Measurements from ENCODE around the gene ABCC4.

The ABCC4 gene

GRCh38 chr13:95100525-95101433 lies 200.5 kb downstream of the ABCC4 start:
- DNase-seq, result peak; percentile 66

DNA sequence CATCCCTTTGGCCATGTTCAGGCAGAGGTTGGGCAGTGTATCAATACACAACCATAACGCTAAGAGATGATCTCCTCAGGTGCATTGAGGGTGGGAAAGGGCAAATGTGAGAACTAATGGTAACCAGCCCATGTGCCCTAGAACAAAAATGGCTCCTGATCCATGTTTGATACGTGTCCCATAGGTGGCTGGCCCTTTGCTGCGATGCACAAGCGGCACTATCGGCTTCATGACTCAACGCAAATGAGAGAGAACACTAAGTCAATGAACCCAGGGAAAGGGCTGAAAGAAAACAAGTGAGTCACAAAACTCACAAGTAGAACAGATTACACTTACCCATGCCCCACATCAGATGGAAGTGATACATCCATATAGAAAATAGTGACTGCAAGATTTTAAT lies 201.7 kb downstream of the ABCC4 start:
- DNase-seq, result peak; percentile 39

DNA sequence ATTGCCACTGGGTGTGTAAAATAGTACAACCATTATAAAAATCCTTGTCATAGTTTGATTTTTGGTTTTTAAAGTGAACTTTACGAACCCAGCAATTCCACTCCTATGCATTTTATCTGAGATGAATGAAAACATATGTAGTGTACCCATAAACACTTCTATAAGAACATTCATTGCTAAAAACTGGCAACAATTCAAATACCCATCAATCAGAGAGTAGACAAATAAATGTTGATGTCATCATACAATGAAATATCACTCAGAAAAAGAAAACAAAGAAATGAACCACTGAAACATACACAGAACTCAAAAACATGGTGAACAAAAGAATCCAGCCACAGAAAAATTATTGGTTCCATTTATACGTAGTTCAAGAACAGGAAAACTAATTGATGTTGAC lies 202.3 kb downstream of the ABCC4 start:
- DNase-seq, result no peak

- DNase-seq, result no peak
Observed at GRCh38 chr13:95091755-95092154, 209.5 kb downstream of the ABCC4 start.

GRCh38 chr13:95087746-95088305 lies 213.4 kb downstream of the ABCC4 start:
- peak; percentile 27 for DNase-seq

DNA sequence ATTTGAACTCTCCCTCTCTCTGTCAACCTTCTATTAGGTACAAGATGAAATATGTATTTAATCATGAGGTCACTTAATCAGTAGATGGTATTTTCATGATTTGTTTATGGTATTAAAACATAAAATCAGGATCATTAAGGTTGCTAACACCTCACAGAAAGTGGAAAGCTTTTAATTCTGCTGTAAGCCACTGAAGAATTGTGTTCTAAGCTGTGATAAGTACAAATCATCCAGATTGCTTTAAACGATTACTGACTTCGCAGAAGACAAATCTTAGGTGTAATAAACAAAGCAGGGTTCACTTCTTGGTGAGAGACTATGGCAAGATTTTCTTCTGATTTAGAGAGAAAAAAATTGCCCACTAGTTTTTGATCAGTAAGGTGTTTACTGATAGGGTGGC lies 214.5 kb downstream of the ABCC4 start:
- DNase-seq, result no peak

DNA sequence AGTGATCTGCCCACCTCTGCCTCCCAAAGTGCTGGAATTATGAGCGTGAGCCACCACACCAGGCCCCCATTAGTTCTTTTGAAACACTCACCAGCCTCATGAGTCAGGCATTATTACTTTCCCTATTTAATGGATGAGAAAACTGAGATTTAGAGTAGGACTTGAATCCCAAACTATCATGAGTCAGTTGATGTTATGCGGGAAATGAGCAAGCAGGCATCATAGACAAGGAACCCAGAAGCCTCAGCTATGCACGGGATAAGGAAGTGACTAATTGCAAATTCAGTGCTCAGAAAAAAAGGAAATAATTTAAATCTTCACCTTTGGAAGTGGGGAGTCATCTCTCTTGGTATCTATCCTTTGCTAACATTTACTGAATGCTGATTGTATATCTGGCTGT lies 217.5 kb downstream of the ABCC4 start:
- peak; percentile 85 for DNase-seq

DNA sequence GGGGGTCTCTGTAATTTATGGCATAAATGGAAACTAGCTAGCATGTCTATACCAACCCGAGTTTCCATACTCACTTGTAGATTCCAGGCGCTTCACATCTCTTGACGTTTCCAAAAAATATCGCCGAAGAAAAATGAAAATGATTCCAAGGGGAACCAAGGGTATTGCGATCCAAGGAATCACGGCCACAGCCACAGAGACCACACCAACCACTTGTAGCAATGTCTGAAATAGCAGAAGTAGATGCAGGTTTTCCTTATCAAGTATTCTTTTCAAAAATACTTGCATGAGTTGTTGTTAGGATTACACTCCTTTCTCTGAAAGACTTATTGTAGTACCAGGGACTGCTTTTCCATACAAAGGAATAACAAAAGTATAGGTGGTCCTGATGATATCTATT lies 218.2 kb downstream of the ABCC4 start:
- no peak for DNase-seq

DNA sequence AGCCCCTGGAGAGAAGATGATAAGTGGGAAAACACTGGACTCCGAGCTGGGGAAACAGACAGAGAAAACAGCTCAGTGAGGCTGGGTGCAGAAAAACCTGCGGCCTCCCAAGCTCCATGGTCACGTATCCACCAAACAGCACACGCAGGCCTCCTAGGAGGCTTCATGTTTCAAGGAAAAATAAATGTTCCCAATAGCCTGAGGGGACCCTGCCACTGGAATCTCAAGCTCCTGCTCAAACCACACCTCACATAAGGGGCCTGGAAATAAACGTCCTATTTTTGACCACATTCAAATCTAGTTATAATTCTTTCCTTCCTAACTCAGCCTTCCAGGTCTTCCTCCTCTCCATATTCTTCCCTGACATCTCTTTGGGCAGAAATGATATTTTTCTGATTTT lies 225.7 kb downstream of the ABCC4 start:
- DNase-seq, result no peak

GRCh38 chr13:95074820-95075219 lies 226.4 kb downstream of the ABCC4 start:
- no peak for DNase-seq

DNA sequence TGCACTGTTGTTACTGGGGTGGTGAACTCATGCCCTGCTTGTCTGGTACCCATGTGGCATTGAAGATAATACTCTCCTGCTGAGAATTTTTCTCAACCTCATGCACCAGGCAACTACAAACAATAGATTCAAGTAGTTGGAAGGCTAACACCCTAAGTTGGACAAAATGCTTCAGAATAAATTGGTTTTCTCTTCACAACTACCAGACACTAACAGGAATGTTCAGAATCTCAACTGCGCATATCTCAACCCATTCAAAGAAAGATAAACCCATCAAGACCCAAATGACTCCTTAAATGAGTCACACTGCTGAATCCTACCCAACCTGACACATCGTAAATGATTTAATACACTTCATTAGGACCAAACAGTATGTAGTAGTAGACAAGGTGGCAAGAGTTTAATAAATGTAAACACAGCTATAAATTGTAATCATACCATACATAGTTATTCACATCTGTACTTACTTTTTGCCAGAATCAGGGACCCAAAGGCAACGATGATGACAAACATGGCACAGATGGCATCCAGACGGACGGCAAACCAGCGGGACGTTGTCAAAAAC lies 227.4 kb downstream of the ABCC4 start:
- DNase-seq, result peak; percentile 78

GRCh38 chr13:95067303-95067702 lies 233.9 kb downstream of the ABCC4 start:
- DNase-seq, result peak; percentile 41

DNA sequence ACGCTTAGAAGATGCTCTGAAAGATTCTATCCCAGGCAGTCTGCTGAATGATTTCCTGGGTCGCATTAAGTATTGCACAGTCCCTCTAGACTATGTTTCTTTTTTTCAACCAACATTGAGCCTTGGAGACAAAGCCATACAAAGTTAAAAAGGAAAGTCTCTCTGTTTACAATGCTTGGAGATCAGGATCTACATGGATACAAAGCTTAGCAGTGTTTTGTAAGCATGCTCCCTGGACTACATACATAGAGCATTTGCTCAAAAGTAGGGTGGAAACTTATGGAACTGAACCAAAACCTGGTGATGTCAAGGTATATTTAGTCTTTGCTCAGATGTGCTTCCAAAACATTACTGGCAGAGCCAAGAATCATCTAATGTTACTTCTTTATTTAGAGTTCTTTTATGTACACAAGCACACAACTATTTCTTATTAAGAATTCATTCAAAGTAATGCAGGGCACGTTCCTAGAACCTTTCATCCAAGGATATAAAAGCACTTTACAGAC lies 241.2 kb downstream of the ABCC4 start:
- DNase-seq, result no peak

GRCh38 chr13:95059306-95059705 lies 241.9 kb downstream of the ABCC4 start:
- DNase-seq, result no peak

- DNase-seq, result no peak
Observed at GRCh38 chr13:95058680-95059079, 242.6 kb downstream of the ABCC4 start.

DNA sequence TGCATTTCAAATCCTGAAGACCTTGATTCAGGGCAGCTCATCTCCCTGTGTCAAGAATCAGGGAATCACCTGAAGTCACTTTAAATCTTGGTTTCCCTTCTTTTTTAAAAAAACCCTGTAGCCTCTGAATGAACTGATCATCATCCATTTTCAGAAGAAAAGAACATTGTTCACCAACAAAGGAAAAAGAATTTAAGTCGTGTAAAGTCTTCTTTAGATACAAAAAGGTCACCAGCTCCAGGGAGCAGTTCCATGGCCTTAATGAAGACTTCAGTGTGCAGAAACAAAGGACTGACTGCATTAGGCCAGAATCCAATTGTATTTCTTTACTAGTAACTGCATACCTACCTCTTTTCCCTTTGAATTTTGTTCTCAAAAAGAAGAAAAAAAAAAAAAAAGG lies 245.0 kb downstream of the ABCC4 start:
- DNase-seq, result no peak

- no peak for DNase-seq
Observed at GRCh38 chr13:95050800-95051615, 250.2 kb downstream of the ABCC4 start.

DNA sequence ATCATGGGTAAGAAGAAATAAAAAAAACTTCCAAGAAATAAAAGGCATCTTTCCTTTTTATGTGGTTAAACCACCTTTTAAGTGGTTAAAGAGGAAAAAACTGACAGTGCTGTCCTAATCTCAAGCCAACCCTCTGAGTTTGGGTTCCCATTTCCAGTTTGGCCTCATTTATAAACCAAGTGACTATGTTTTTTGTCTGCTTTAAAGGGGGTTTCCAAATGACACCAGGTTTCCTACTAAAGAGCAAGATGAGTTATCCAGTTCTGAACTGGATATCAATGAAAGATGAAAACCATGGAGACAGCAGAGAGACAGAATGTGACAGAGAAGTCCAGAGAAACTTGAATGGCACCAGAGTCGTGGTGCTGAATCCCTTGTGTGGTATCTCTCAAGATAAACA lies 251.5 kb downstream of the ABCC4 start:
- no peak for DNase-seq

DNA sequence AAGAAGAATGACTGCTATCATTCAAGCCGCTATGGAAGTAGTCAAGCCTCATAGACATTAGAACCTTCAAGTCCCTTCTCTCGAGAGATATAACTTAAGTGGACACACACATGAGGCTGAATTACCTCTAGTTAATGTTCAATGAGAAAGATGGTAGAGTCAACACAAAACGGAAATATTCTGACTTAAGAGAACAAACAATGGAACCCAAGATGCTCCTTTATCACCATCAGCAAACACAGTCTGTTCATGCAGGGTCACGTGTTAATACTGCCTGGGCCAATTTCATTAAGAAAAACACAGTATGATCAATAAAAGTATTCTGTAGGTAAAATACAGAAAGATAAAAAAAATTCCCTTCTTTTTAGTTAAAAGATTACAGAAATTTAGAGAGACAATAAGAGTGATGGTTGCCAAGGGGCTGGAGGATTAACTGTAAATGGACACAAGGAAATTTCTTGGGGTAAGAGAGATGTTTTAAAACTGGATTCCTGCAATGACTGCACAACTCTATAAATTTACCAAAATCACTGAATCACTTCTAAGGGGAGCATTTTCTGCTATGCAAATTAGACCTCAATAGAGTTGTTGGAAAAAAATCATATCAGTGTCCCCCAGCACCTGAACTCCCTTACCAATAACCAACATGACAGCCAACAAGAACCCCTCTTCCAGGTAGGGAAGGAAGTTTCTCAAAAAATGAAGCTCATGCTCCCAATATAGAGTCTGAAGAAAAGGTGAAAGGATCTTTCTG lies 256.6 kb downstream of the ABCC4 start:
- no peak for DNase-seq

DNA sequence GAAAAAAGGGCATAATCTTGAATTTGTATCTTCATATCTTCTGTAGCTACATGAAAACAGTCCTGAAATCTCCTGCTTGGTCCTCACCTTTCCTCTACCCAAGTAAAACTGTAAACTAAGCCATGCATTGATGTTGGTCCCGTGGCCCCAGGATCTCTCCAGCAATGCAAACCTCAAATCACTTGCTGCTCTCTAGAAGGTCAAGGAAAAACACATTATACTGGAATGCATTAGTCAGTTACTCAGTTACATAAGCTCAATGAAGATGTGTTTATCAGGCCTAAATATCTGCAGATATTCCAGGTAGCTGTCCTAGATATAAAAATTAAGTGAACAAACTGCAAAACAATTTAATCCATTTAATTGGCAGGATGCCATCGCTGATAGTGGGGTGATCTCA lies 261.8 kb downstream of the ABCC4 start:
- peak; percentile 3 for DNase-seq

DNA sequence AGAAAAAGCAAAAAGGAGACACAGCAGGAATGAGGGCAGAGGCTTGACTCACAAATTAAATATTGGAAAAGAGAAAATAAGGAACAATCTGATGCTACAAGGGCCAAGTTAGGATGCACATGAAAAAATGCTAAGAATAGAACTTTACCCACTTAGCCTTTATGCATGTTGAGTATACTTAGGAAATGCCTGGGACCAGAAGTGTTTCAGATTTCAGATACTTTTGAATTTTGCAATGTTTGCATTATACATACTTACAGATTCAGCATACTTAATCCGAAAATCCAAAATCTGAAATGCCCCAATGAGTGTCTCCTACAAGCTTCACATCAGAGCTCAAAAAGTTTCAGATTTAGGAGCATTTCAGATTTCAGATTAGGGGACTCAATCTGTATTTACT lies 262.3 kb downstream of the ABCC4 start:
- no peak for DNase-seq
